IMR-90 (cell line): ENCODE results near the gene PODXL2. TPM values are rescaled to one million over a fixed set of nuclear protein-coding genes. Genes with fewer than 3 reads are reported as not detected.

Source experiments
- ATAC-seq: fragments of 200-7000 bp; cut with Tn5 transposase; 2 replicates; pipeline ENCODE4 v1.9.1; 2020; ENCODE audit warnings: low read depth, mild to moderate bottlenecking, moderate library complexity
- BruUV-seq: library from RNA; stranded (reverse); fragments of 400-500 nt; replicated peaks from 2 replicates; lab custom pipeline; 2021; lab: Mats Ljungman, UMichigan
- CTCF ChIA-PET: fragments of 300-600 bp; formaldehyde crosslinking; extraction: SDS; loops from one replicate; lab custom pipeline; 2021; ENCODE audit warnings: antibody characterized with exemption; lab: Yijun Ruan, JAX
- POLR2A ChIA-PET: fragments of 300-600 bp; sonication (Branson Sonifier 250); formaldehyde crosslinking; loops from one replicate; lab custom pipeline; 2022; ENCODE audit warnings: antibody characterized with exemption; ENCODE audit not compliant: unreplicated experiment; lab: Charles Lee
- DNase-seq: peaks from one replicate; pipeline ENCODE4 v3.0.0; 2013
- H2AFZ ChIP-seq: replicated peaks from 2 replicates; pipeline ENCODE3; 2013; ENCODE audit warnings: low read length, mild to moderate bottlenecking; ENCODE audit not compliant: poor library complexity
- H2AK5ac ChIP-seq: 2 replicates; pipeline ENCODE4 v1.6.1; 2013; ENCODE audit warnings: low read depth, low read length, inconsistent platforms
- H2AK9ac ChIP-seq: replicated peaks from 2 replicates; pipeline ENCODE3; 2013; ENCODE audit warnings: mild to moderate bottlenecking, low read depth, low read length, moderate library complexity; ENCODE audit not compliant: poor library complexity
- H2BK120ac ChIP-seq: 2 replicates; pipeline ENCODE4 v1.6.1; 2013; ENCODE audit warnings: low read depth, low read length, inconsistent platforms
- H2BK15ac ChIP-seq: 3 replicates; pipeline ENCODE4 v1.6.1; 2013; ENCODE audit warnings: low read depth, low read length, inconsistent platforms
- H2BK20ac ChIP-seq: 2 replicates; pipeline ENCODE4 v1.6.1; 2013; ENCODE audit warnings: low read depth, mild to moderate bottlenecking, inconsistent platforms, low read length, moderate library complexity
- H2BK5ac ChIP-seq: 2 replicates; pipeline ENCODE4 v1.6.1; 2013; ENCODE audit warnings: mild to moderate bottlenecking, low read depth, low read length, inconsistent platforms; ENCODE audit not compliant: poor library complexity, severe bottlenecking
- H3K14ac ChIP-seq: replicated peaks from 2 replicates; pipeline ENCODE4 v1.6.1; 2013; ENCODE audit warnings: low read depth, low read length, inconsistent platforms
- H3K18ac ChIP-seq: 2 replicates; pipeline ENCODE4 v1.6.1; 2013; ENCODE audit warnings: low read depth, low read length, control low read depth
- H3K23ac ChIP-seq: 2 replicates; pipeline ENCODE4 v1.6.1; 2013; ENCODE audit warnings: low read depth, low read length, inconsistent platforms
- H3K27ac ChIP-seq: 2 replicates; pipeline ENCODE4 v1.5.1; 2013; ENCODE audit warnings: mild to moderate bottlenecking, control low read depth, low read length; ENCODE audit not compliant: insufficient read depth
- H3K27me3 ChIP-seq: 2 replicates; pipeline ENCODE4 v1.6.1; 2013; ENCODE audit warnings: low read length; ENCODE audit not compliant: control insufficient read depth, insufficient read depth
- H3K36me3 ChIP-seq: 2 replicates; pipeline ENCODE4 v1.6.1; 2013; ENCODE audit warnings: low read length, mixed read lengths; ENCODE audit not compliant: control insufficient read depth, insufficient read depth
- H3K4ac ChIP-seq: 2 replicates; pipeline ENCODE4 v1.6.1; 2013; ENCODE audit warnings: low read depth, low read length, inconsistent platforms
- H3K4me1 ChIP-seq: 2 replicates; pipeline ENCODE4 v1.6.1; 2013; ENCODE audit warnings: low read length, mixed read lengths; ENCODE audit not compliant: control insufficient read depth, insufficient read depth
- H3K4me2 ChIP-seq: 2 replicates; pipeline ENCODE4 v1.6.1; 2013; ENCODE audit warnings: low read depth, mild to moderate bottlenecking, control low read depth, low read length, moderate library complexity
- H3K4me3 ChIP-seq: 2 replicates; pipeline ENCODE4 v1.5.1; 2013; ENCODE audit warnings: low read depth, mild to moderate bottlenecking, control low read depth, low read length, moderate library complexity; ENCODE audit not compliant: insufficient read depth
- H3K56ac ChIP-seq: 2 replicates; pipeline ENCODE4 v1.6.1; 2013; ENCODE audit warnings: low read length, inconsistent platforms; ENCODE audit not compliant: insufficient read depth; ENCODE audit errors: extremely low read depth
- H3K79me1 ChIP-seq, 2 experiments: 2 replicates each; pipeline ENCODE4 v1.6.1; 2013; ENCODE audit warnings: low read length in 2 of 2, inconsistent platforms in 1 of 2, low read depth in 1 of 2
- H3K9ac ChIP-seq: 2 replicates; pipeline ENCODE4 v1.6.1; 2013; ENCODE audit warnings: low read depth, low read length, control low read depth
- H3K9me1 ChIP-seq: 2 replicates; pipeline ENCODE4 v1.6.1; 2013; ENCODE audit warnings: low read length, inconsistent platforms; ENCODE audit not compliant: insufficient read depth
- H3K9me3 ChIP-seq: 2 replicates; pipeline ENCODE4 v1.6.1; 2013; ENCODE audit warnings: low read length; ENCODE audit not compliant: control insufficient read depth, insufficient read depth
- H4K20me1 ChIP-seq: 2 replicates; pipeline ENCODE4 v1.6.1; 2013; ENCODE audit warnings: low read length, inconsistent platforms; ENCODE audit not compliant: insufficient read depth
- H4K5ac ChIP-seq: 2 replicates; pipeline ENCODE4 v1.6.1; 2013; ENCODE audit warnings: mild to moderate bottlenecking, low read depth, low read length, control low read depth
- H4K8ac ChIP-seq, 2 experiments: 2 replicates each; pipeline ENCODE4 v1.6.1; 2013; ENCODE audit warnings: low read depth in 2 of 2, low read length in 2 of 2, control low read depth in 1 of 2, inconsistent platforms in 1 of 2
- H4K91ac ChIP-seq: 2 replicates; pipeline ENCODE4 v1.6.1; 2013; ENCODE audit warnings: low read depth, low read length, inconsistent platforms; ENCODE audit not compliant: insufficient read depth
- BHLHE40 ChIP-seq: fragments of 150-350 bp; IDR thresholded peaks from 2 replicates; pipeline ENCODE4 v1.6.1; 2016; ENCODE audit warnings: mild to moderate bottlenecking, low read depth, low read length
- CEBPB ChIP-seq: IDR thresholded peaks from 2 replicates; pipeline ENCODE4 v1.6.1; 2012; ENCODE audit warnings: low read depth, low read length, improper control_type of control experiment
- CHD1 ChIP-seq: IDR thresholded peaks from 2 replicates; pipeline ENCODE4 v1.6.1; 2012; ENCODE audit warnings: low read depth, low read length, improper control_type of control experiment
- CTCF ChIP-seq: conservative IDR thresholded peaks from 2 replicates; pipeline ENCODE4 v1.5.1; 2012; ENCODE audit warnings: mild to moderate bottlenecking, low read depth, low read length, improper control_type of control experiment
- ELK1 ChIP-seq: fragments of 150-350 bp; IDR thresholded peaks from 2 replicates; pipeline ENCODE4 v1.6.1; 2016; ENCODE audit warnings: low read depth, mild to moderate bottlenecking, low read length, moderate library complexity, borderline replicate concordance
- FOS ChIP-seq: fragments of 150-350 bp; IDR thresholded peaks from 2 replicates; pipeline ENCODE4 v1.6.1; 2016; ENCODE audit warnings: low read depth, low read length
- MAFK ChIP-seq: IDR thresholded peaks from 2 replicates; pipeline ENCODE4 v1.6.1; 2012; ENCODE audit warnings: low read depth, low read length, improper control_type of control experiment
- MXI1 ChIP-seq: IDR thresholded peaks from 2 replicates; pipeline ENCODE4 v1.6.1; 2012; ENCODE audit warnings: low read depth, mild to moderate bottlenecking, low read length, moderate library complexity, borderline replicate concordance
- NFE2L2 ChIP-seq: fragments of 150-350 bp; IDR thresholded peaks from 2 replicates; pipeline ENCODE4 v1.6.1; 2016; ENCODE audit warnings: low read depth, mild to moderate bottlenecking, low read length
- POLR2A ChIP-seq: IDR thresholded peaks from 2 replicates; pipeline ENCODE4 v1.6.1; 2012; ENCODE audit warnings: mild to moderate bottlenecking, low read depth, low read length
- RAD21 ChIP-seq: IDR thresholded peaks from 2 replicates; pipeline ENCODE4 v1.6.1; 2012; ENCODE audit warnings: low read length, improper control_type of control experiment
- RCOR1 ChIP-seq: IDR thresholded peaks from 2 replicates; pipeline ENCODE4 v1.6.1; 2012; ENCODE audit warnings: mild to moderate bottlenecking, low read length, improper control_type of control experiment; ENCODE audit not compliant: insufficient replicate concordance
- RFX5 ChIP-seq: IDR thresholded peaks from 2 replicates; pipeline ENCODE4 v1.8.0; 2012; ENCODE audit warnings: low read depth, mild to moderate bottlenecking, low read length, moderate library complexity
- SMC3 ChIP-seq: fragments of 150-350 bp; IDR thresholded peaks from 2 replicates; pipeline ENCODE4 v1.6.1; 2016; ENCODE audit warnings: low read depth, mild to moderate bottlenecking, antibody characterized with exemption, low read length, moderate library complexity
- USF2 ChIP-seq: fragments of 150-350 bp; IDR thresholded peaks from 2 replicates; pipeline ENCODE4 v1.6.1; 2017; ENCODE audit warnings: mild to moderate bottlenecking, antibody characterized with exemption, low read length, low read depth
- WGBS, 2 experiments: methylation state at CpG; one replicate each; pipeline versions ENCODE4 v1.1.5 to v1.1.7; 2013; ENCODE audit warnings: missing lambda C conversion rate in 2 of 2; ENCODE audit not compliant: insufficient read length in 1 of 2; ENCODE audit errors: extremely low coverage in 2 of 2; 5-methylcytosine and 5-hydroxymethylcytosine counted together
- dilution Hi-C: fragments of 300-500 bp; cut with HindIII; formaldehyde crosslinking; loops from one replicate; pipeline ENCODE4 v1.14.3; 2018; ENCODE audit warnings: low sequenced_read_pairs; ENCODE audit not compliant: unreplicated experiment
- in situ Hi-C: fragments of 300-500 bp; cut with MboI; formaldehyde crosslinking; loops from 3 replicates; pipeline ENCODE4 v1.14.3; 2019; ENCODE audit warnings: low sequenced_read_pairs, inconsistent platforms, mixed read lengths
- intact Hi-C: fragments of 100-400 bp; cut with micrococcal nuclease; formaldehyde crosslinking; loops from 2 replicates; pipeline ENCODE4 v1.10.0; 2022
- polyA plus RNA-seq, 3 experiments: library from polyadenylated mRNA; depleted of rRNA; stranded (reverse); fragments of >200 nt; gene quantifications; 2 replicates each; pipeline ENCODE4 v1.2.3, GENCODE V29; 2012; ENCODE audit warnings: low replicate concordance in 1 of 3
- total RNA-seq: library from RNA; depleted of rRNA; stranded (reverse); fragments of >200 nt; gene quantifications from 2 replicates; pipeline ENCODE4 v1.2.3, GENCODE V29; 2012

Gene PODXL2
- total and polyA plus RNA-seq, 2 of the 4 experiments (the other 2 are of a cell fraction): 1.6 to 5.4 TPM

GRCh38 chr3:127630811-127631714 lies 2.1 kb downstream of the PODXL2 start:
- no peak overlapping the region for H4K8ac ChIP-seq
- no peak overlapping the region for H3K14ac ChIP-seq
- no peaks in the 10 kb centered on the region for H3K36me3 ChIP-seq
- H3K4me3 ChIP-seq: no peak overlapping the region
- H3K4me2 ChIP-seq: no peak overlapping the region
- no peak overlapping the region for H2BK15ac ChIP-seq
- dilution Hi-C loops: no loop called here
- H4K20me1 ChIP-seq: peaks cover 10% of the 10 kb centered on the region; the same call in 1 of the 2 replicates
- DNase-seq (no peak), ATAC-seq (no peak)
- no peak overlapping the region for H2BK20ac ChIP-seq
- H4K91ac ChIP-seq: no peak overlapping the region
- no peak overlapping the region for H3K23ac ChIP-seq
- H3K4ac ChIP-seq: no peak overlapping the region
- CTCF ChIA-PET: no interaction called here
- no peak overlapping the region for H2BK120ac ChIP-seq
- peaks cover 9% of the 10 kb centered on the region for H3K9me1 ChIP-seq
- no peaks in the 10 kb centered on the region for H3K79me1 ChIP-seq
- no peak overlapping the region for H3K18ac ChIP-seq
- no peak overlapping the region for H3K56ac ChIP-seq
- H3K27me3 ChIP-seq: peaks cover 52% of the 10 kb centered on the region
- H3K9ac ChIP-seq: no peak overlapping the region
- intact Hi-C loops: no loop called here
- H3K27ac ChIP-seq: no peak overlapping the region
- H3K4me1 ChIP-seq: peaks cover 3% of the 10 kb centered on the region; the same call in 1 of the 2 replicates
- no TSS peak for BruUV-seq
- H2BK5ac ChIP-seq: no peak overlapping the region
- 0 out of 2 replicates have a peak, but pooled peaks cover 2% of the 10 kb centered on the region for H3K9me3 ChIP-seq
- in situ Hi-C loops: no loop called here
- no peak overlapping the region for H2AK9ac ChIP-seq
- H4K5ac ChIP-seq: no peak overlapping the region
- WGBS, 2 experiments: 60% methylated on average over 1 of the region's 12 CpGs; no CpG with 5 or more reads in 1 of the 2 experiments
- POLR2A ChIA-PET: no interaction called here
- H2AFZ ChIP-seq: no peak overlapping the region
- H2AK5ac ChIP-seq: no peak overlapping the region
- TF ChIP-seq RFX5 (no peak), RCOR1 (no peak), RAD21 (no peak), CTCF (no peak), FOS (no peak), MXI1 (no peak), NFE2L2 (no peak), USF2 (no peak), ELK1 (no peak), CEBPB (no peak), MAFK (no peak), BHLHE40 (no peak), SMC3 (no peak), POLR2A (no peak), CHD1 (no peak)
